Measurements from ENCODE around the gene XKR8.

- no peak for TF ChIP-seq CTCF (IDR thresholded peaks at IDR 0.05)
- TF ChIP-seq POLR2AphosphoS5 (IDR thresholded peaks at IDR 0.05): no peak
Observed at GRCh38 chr1:27970401-27970800, 10.6 kb downstream of the XKR8 start.

Data from sigmoid colon (tissue), 4 donors.